K562 (cell line): ENCODE measurements around the gene EEA1.

Source experiments
- EZH2 ChIP-seq: IDR thresholded peaks from 2 replicates; pipeline ENCODE4 v1.6.1; 2012; ENCODE audit warnings: low read depth, mild to moderate bottlenecking, inconsistent platforms, low read length, borderline replicate concordance
- FOXP1 ChIP-seq: sonication (generic); formaldehyde crosslinking; IDR thresholded peaks from 2 replicates; pipeline ENCODE4 v1.8.0; 2022; ENCODE audit warnings: mild to moderate bottlenecking, missing genetic modification reagents
- JUN ChIP-seq, 2 experiments: sonication (generic) in 1 of 2; formaldehyde crosslinking in 1 of 2; IDR thresholded peaks; 2 replicates each; pipeline versions ENCODE4 v1.6.1 to v1.8.0; 2012 to 2022; ENCODE audit warnings: borderline replicate concordance in 2 of 2, mild to moderate bottlenecking in 2 of 2, improper control_type of control experiment in 1 of 2, low read depth in 1 of 2, low read length in 1 of 2, missing genetic modification reagents in 1 of 2
- NCOA6 ChIP-seq: fragments of 450-650 bp; IDR thresholded peaks from 2 replicates; pipeline ENCODE4 v1.6.1; 2017; ENCODE audit warnings: mild to moderate bottlenecking
- PML ChIP-seq: IDR thresholded peaks from 2 replicates; pipeline ENCODE4 v1.6.1; 2012; ENCODE audit warnings: low read length, inconsistent platforms
- PTBP1 ChIP-seq: fragments of 200-400 bp; formaldehyde crosslinking; IDR thresholded peaks from 2 replicates; pipeline ENCODE4 v1.6.1; 2017; ENCODE audit warnings: low read depth, low read length
- SIN3A ChIP-seq, 2 experiments: fragments of 150-350 bp in 1 of 2; IDR thresholded peaks; 2 replicates each; pipeline ENCODE4 v1.6.1; 2011 to 2016; ENCODE audit warnings: borderline replicate concordance in 2 of 2, low read depth in 2 of 2, low read length in 2 of 2, mild to moderate bottlenecking in 2 of 2, moderate library complexity in 2 of 2; ENCODE audit not compliant: control insufficient read depth in 1 of 2
- SRSF7 ChIP-seq: fragments of 200-400 bp; formaldehyde crosslinking; optimal IDR thresholded peaks from 2 replicates; pipeline ENCODE3; 2017; ENCODE audit warnings: mild to moderate bottlenecking, low read depth, low read length
- ZNF431 ChIP-seq: sonication (generic); formaldehyde crosslinking; IDR thresholded peaks from 2 replicates; pipeline ENCODE4 v1.8.0; 2022; ENCODE audit warnings: mild to moderate bottlenecking, missing genetic modification reagents
- ZNF444 ChIP-seq: fragments of 250-450 bp; sonication (Bioruptor Pico); IDR thresholded peaks from 2 replicates; pipeline ENCODE4 v1.4.0; 2020; ENCODE audit warnings: mild to moderate bottlenecking, moderate library complexity
- ZZZ3 ChIP-seq: fragments of 450-650 bp; IDR thresholded peaks from 2 replicates; pipeline ENCODE4 v1.6.1; 2016; ENCODE audit warnings: antibody characterized with exemption, mild to moderate bottlenecking, moderate library complexity
- TF ChIP-seq, protein P1 (sequence below): sonication (generic); formaldehyde crosslinking; IDR thresholded peaks from 2 replicates; pipeline ENCODE4 v1.9.0; 2022; ENCODE audit warnings: mild to moderate bottlenecking, missing genetic modification reagents

DNA sequence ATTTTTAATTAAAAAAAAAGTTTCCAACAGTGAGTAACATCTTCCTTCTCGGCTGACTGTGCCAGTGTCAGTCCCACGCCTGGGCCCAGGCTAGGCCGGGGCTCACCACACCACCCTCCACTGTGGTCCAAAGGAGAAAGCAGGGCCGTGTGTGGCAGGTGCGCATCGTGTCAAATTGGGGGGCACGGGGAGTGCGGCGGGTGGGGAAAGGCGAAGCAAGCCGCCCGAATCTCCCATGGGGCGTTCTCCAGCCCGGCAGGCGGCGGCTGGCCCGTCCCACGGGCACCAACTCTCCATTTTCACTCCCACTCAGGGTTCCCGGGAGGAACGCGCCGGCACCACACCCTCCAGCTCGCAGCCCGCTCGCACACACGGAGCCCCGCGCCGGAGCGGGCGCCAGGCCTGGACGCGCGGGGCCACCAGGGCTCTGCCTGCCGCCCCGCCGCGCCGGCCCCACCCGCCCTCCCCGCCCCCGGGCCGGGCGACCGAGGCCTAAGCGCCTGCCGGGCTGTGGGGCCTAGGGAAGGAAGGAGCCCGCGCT lies 604 bp downstream of the EEA1 start:
- TF ChIP-seq SRSF7 (no peak), EZH2 (no peak), JUN (IDR thresholded peaks at IDR 0.05; ENCODE audit: borderline replicate concordance, low read depth, low read length) (no peak), JUN (CRISPR knock-in tag; IDR thresholded peaks at IDR 0.05; ENCODE audit: borderline replicate concordance) (no peak), PML (no peak), ZNF431 (CRISPR knock-in tag) (no peak), ZZZ3 (no peak), ZNF444 (CRISPR knock-in tag) (no peak), FOXP1 (peak; percentile 36; the same call in 1 of the 2 replicates), PTBP1 (no peak), SIN3A (IDR thresholded peaks at IDR 0.05; ENCODE audit: borderline replicate concordance in 2 of 2, control insufficient read depth in 1 of 2, low read depth in 2 of 2, low read length in 2 of 2) (no peak), NCOA6 (no peak)
- TF ChIP-seq, protein P1, sequence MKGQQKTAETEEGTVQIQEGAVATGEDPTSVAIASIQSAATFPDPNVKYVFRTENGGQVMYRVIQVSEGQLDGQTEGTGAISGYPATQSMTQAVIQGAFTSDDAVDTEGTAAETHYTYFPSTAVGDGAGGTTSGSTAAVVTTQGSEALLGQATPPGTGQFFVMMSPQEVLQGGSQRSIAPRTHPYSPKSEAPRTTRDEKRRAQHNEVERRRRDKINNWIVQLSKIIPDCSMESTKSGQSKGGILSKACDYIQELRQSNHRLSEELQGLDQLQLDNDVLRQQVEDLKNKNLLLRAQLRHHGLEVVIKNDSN (CRISPR knock-in tag), result no peak
